Esophagus (tissue), 2 donors: ENCODE results near the gene IQCE. TPM values are rescaled to one million over a fixed set of nuclear protein-coding genes. Genes with fewer than 3 reads are reported as not detected.

Source experiments
- H3K27ac ChIP-seq, 2 donors: one replicate each; pipeline ENCODE4 v1.5.1; 2013; ENCODE audit warnings: low read depth in 2 of 2, mild to moderate bottlenecking in 2 of 2, inconsistent platforms in 1 of 2, low read length in 1 of 2, moderate library complexity in 1 of 2
- H3K27me3 ChIP-seq, 2 donors: one replicate each; pipeline ENCODE4 v1.6.1; 2013; ENCODE audit warnings: low read length in 2 of 2, control low read depth in 1 of 2, mild to moderate bottlenecking in 1 of 2; ENCODE audit not compliant: insufficient read depth in 2 of 2, control insufficient read depth in 1 of 2
- H3K36me3 ChIP-seq, 2 donors: one replicate each; pipeline ENCODE4 v1.6.1; 2013; ENCODE audit warnings: low read length in 1 of 2; ENCODE audit not compliant: control insufficient read depth in 2 of 2, insufficient read depth in 2 of 2
- H3K4me1 ChIP-seq, 2 donors: one replicate each; pipeline ENCODE4 v1.6.1; 2013; ENCODE audit warnings: low read length in 1 of 2; ENCODE audit not compliant: control insufficient read depth in 2 of 2, insufficient read depth in 2 of 2
- H3K4me3 ChIP-seq, 2 donors: one replicate each; pipeline ENCODE4 v1.5.1; 2013; ENCODE audit warnings: low read length in 2 of 2, mild to moderate bottlenecking in 2 of 2, low read depth in 1 of 2, moderate library complexity in 1 of 2
- H3K9me3 ChIP-seq, 2 donors: one replicate each; pipeline ENCODE4 v1.6.1; 2013; ENCODE audit warnings: mild to moderate bottlenecking in 2 of 2, low read depth in 1 of 2, low read length in 1 of 2, moderate library complexity in 1 of 2; ENCODE audit not compliant: control insufficient read depth in 2 of 2, insufficient read depth in 1 of 2
- WGBS, 2 donors: extraction: QIAGEN DNeasy Blood & Tissue Kit; methylation state at CpG; one replicate each; pipeline ENCODE4 v1.1.7; 2013; 5-methylcytosine and 5-hydroxymethylcytosine counted together
- polyA plus RNA-seq, 2 donors: library from polyadenylated mRNA; stranded (reverse); fragments of 200-250 nt; gene quantifications; one replicate each; pipeline ENCODE4 v1.2.3, GENCODE V29; 2013
- donor health status: healthy with polysubstance abuse.
- donor health status: Bipolar disorder and iron deficiency.

Gene IQCE
- 1 to 10 TPM; 2.4 to 3.4 TPM for polyA plus RNA-seq

DNA sequence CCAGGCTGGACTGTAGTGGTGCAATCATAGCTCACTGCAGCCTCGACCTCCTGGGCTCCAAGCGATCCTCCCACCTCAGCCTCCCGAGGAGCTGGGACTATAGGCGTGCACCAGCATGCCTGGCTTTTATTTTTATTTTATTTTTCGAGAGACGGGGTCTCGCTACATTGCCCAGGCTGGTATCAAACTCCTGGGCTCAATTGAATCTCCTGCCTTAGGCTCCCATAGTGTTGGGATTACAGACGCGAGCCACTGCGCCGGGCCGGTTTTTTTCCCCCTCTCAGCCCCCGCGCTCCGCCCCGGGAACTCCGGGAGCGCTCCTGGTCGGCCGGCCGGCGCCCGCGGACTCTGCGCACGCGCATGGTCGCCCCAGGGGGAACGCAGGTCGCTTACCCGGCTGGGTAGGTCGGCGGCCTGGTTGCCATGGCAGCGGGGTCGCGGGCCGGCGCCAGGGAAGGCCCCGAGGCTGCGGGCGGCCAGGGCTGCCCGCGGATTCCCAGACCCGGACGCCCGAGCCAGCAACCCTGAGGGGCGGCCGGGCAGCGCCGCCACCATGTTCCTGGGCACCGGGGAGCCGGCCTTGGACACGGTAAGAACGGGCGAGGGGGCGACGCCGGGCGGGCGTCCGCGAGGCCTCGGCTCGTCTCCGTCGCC, at the start of gene IQCE:
IQCE (plus strand) TSS at position 351 of the 654 bp plus-strand sequence; CDS start at position 554, 203 bp downstream.
- H3K4me1 ChIP-seq, result peaks cover 8 to 14% of the 10 kb centered on the region in 2 donors
- no peaks in the 10 kb centered on the region for H3K9me3 ChIP-seq
- WGBS, 2 donors, result 1 to 2% methylated on average over 19 to 66 of the region's 66 CpGs
- peak within 1 kb of the TSS; percentile 26 to 42 for H3K27ac ChIP-seq
- peak within 1 kb of the TSS; percentile 86 to 89 for H3K4me3 ChIP-seq
- no peaks in the 10 kb centered on the region for H3K36me3 ChIP-seq
- no peaks in the 10 kb centered on the region for H3K27me3 ChIP-seq

GRCh38 chr7:2509298-2509906, 49.4 kb upstream of the IQCE start:
- no peak overlapping the region for H3K4me3 ChIP-seq

GRCh38 chr7:2510130-2510776, 48.5 kb upstream of the IQCE start:
- H3K9me3 ChIP-seq, result no peaks in the 10 kb centered on the region
- H3K4me3 ChIP-seq, result no peak overlapping the region
- no peaks in the 10 kb centered on the region for H3K27me3 ChIP-seq
- no peaks in the 10 kb centered on the region for H3K36me3 ChIP-seq
- WGBS, 2 donors, result 82% methylated on average over 13 of the region's 13 CpGs
- peaks cover 7 to 16% of the 10 kb centered on the region in 2 donors for H3K4me1 ChIP-seq
- peak overlapping the region; percentile 1 to 2 for H3K27ac ChIP-seq

More at GRCh38 chr7:2509298-2509906, 49.4 kb upstream of the IQCE start:
- Histone ChIP-seq H3K27ac (peak overlapping the region in 1 of 2 donors; percentile 30), H3K27me3 (no peaks in the 10 kb centered on the region), H3K9me3 (no peaks in the 10 kb centered on the region), H3K36me3 (no peaks in the 10 kb centered on the region), H3K4me1 (peaks cover 7 to 16% of the 10 kb centered on the region in 2 donors)
- 58 to 70% methylated on average over 23 of the region's 23 CpGs for WGBS, 2 donors

GRCh38 chr7:2510909-2511768, 47.6 kb upstream of the IQCE start:
- no peaks in the 10 kb centered on the region for H3K9me3 ChIP-seq
- no peak overlapping the region for H3K4me3 ChIP-seq
- H3K4me1 ChIP-seq, result peaks cover 7 to 16% of the 10 kb centered on the region in 2 donors
- WGBS, 2 donors, result 27 to 41% methylated on average over 27 of the region's 27 CpGs
- no peaks in the 10 kb centered on the region for H3K36me3 ChIP-seq
- peak overlapping the region; percentile 38 to 57 for H3K27ac ChIP-seq
- H3K27me3 ChIP-seq, result no peaks in the 10 kb centered on the region

DNA sequence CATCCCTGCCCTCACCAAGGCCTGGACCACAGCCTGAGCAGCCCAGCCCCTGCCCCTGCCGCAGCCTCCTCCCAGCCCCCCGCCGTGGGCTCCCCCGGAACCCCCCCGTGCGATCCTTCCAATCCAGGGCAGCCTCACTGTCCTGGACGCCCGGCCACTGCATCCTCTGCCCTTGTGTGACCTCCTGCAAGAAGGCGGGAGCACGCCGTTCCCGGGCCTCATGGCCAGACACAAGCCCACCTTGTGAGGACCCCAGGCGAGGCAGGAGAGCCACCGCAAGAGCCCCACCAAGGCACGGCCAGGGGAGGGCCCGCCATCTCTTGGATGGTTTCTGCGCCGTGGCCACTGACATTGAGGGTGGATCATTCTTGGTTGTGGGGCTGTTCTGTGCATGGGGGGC, 47.0 kb upstream of the IQCE start:
- no peaks in the 10 kb centered on the region for H3K27me3 ChIP-seq
- no peaks in the 10 kb centered on the region for H3K36me3 ChIP-seq
- peak overlapping the region; percentile 45 to 57 for H3K27ac ChIP-seq
- no peak overlapping the region for H3K4me3 ChIP-seq
- peaks cover 7 to 16% of the 10 kb centered on the region in 2 donors for H3K4me1 ChIP-seq
- H3K9me3 ChIP-seq, result no peaks in the 10 kb centered on the region
- WGBS, 2 donors, result 42 to 46% methylated on average over 18 of the region's 18 CpGs

- H3K4me1 ChIP-seq, result peaks cover 7 to 16% of the 10 kb centered on the region in 2 donors
- H3K27ac ChIP-seq, result peak overlapping the region; percentile 45 to 57
- H3K36me3 ChIP-seq, result no peaks in the 10 kb centered on the region
- H3K27me3 ChIP-seq, result no peaks in the 10 kb centered on the region
- H3K9me3 ChIP-seq, result no peaks in the 10 kb centered on the region
- no peak overlapping the region for H3K4me3 ChIP-seq
- 32 to 34% methylated on average over 12 of the region's 12 CpGs for WGBS, 2 donors
These were observed 46.6 kb upstream of the IQCE start for GRCh38 chr7:2512179-2512661.

DNA sequence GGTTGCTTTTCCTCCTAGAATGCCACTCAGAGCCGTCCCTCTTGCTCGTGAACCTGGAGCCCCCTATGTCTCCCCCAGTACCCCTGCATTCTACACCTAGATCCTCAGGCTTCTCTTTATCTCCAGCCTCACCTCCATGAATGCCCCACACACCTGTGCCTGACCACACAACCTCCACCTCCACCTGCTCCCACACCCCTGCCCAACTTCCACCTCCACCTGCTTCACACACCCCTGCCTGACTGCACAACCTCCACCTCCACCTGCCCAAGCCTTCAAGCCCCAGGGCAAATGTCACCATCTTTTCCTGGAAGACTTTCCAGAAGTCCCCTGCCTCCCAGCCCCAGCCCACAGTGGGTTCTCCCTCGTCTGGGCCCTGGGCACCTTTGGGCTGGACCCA, 46.1 kb upstream of the IQCE start:
- H3K4me1 ChIP-seq, result peaks cover 7 to 16% of the 10 kb centered on the region in 2 donors

DNA sequence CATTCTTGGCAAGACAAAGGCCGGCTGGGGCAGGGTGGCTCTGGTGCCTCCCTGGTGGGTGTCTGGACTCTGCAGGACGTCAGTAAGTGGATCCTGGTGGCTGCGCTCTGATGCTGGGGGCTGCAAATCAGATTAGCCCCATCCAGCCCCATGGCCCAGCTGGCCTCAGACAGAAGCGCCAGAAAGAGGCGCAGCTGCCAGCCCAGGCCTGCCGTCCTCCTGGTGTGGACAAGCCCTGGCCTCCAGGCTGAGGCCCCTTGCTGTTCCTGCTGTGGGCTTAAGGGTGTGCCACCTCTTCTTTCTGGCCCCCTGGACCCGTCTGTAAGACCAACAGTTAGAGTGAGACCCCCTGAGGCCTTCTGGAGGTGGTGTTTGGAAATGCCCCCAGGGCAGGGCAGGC, 45.1 kb upstream of the IQCE start:
- Histone ChIP-seq H3K36me3 (no peaks in the 10 kb centered on the region), H3K4me1 (peaks cover 7 to 13% of the 10 kb centered on the region in 2 donors), H3K4me3 (no peak overlapping the region), H3K27me3 (no peaks in the 10 kb centered on the region), H3K27ac (no peak overlapping the region), H3K9me3 (no peaks in the 10 kb centered on the region)
- 93 to 96% methylated on average over 7 of the region's 7 CpGs for WGBS, 2 donors

More for the DNA sequence above, 46.1 kb upstream of the IQCE start:
- Histone ChIP-seq H3K27me3 (no peaks in the 10 kb centered on the region), H3K9me3 (no peaks in the 10 kb centered on the region), H3K27ac (no peak overlapping the region), H3K4me3 (no peak overlapping the region), H3K36me3 (no peaks in the 10 kb centered on the region)
- 83 to 87% methylated on average over 3 of the region's 3 CpGs for WGBS, 2 donors
